SK-N-SH treated with all-trans-retinoic acid at 6 μM for 48 hours (cell line): ENCODE results near the gene TMEM59.

Source experiments
- ATAC-seq: fragments of 200-7000 bp; cut with Tn5 transposase; 3 replicates; pipeline ENCODE4 v1.9.1; 2020; ENCODE audit warnings: mild to moderate bottlenecking, moderate library complexity
- ARNTL ChIP-seq: fragments of 450-650 bp; formaldehyde crosslinking; IDR thresholded peaks from 2 replicates; pipeline ENCODE4 v1.5.0; 2020; ENCODE audit warnings: low read depth, mild to moderate bottlenecking, moderate library complexity, borderline replicate concordance
- BACH2 ChIP-seq: fragments of 250-450 bp; sonication (Bioruptor Pico); IDR thresholded peaks from 2 replicates; pipeline ENCODE4 v1.9.0; 2021; ENCODE audit warnings: mild to moderate bottlenecking, borderline replicate concordance
- CREB5 ChIP-seq: fragments of 250-450 bp; sonication (Bioruptor Pico); IDR thresholded peaks from 2 replicates; pipeline ENCODE4 v1.5.1; 2020; ENCODE audit warnings: low read depth, mild to moderate bottlenecking, moderate library complexity
- ESRRG ChIP-seq: fragments of 250-450 bp; sonication (Bioruptor Pico); IDR thresholded peaks from 2 replicates; pipeline ENCODE4 v1.6.1; 2021; ENCODE audit warnings: mild to moderate bottlenecking
- GLIS3 ChIP-seq: fragments of 250-450 bp; sonication (Bioruptor Pico); IDR thresholded peaks from 2 replicates; pipeline ENCODE4 v1.5.0; 2020; ENCODE audit warnings: mild to moderate bottlenecking, moderate library complexity
- ISL1 ChIP-seq: fragments of 250-450 bp; sonication (Bioruptor Pico); IDR thresholded peaks from 2 replicates; pipeline ENCODE4 v2.1.2; 2022; ENCODE audit warnings: mild to moderate bottlenecking, moderate library complexity
- OSR1 ChIP-seq: fragments of 250-450 bp; sonication (Bioruptor Pico); IDR thresholded peaks from 2 replicates; pipeline ENCODE4 v1.8.0; 2022; ENCODE audit warnings: moderate library complexity, mild to moderate bottlenecking, inconsistent platforms
- PATZ1 ChIP-seq: fragments of 250-450 bp; sonication (Bioruptor Pico); IDR thresholded peaks from 2 replicates; pipeline ENCODE4 v1.8.0; 2020; ENCODE audit warnings: mild to moderate bottlenecking, moderate library complexity, borderline replicate concordance
- POU6F1 ChIP-seq: fragments of 250-450 bp; sonication (Bioruptor Pico); IDR thresholded peaks from 2 replicates; pipeline ENCODE4 v1.8.0; 2021; ENCODE audit warnings: low read depth, mild to moderate bottlenecking, moderate library complexity, borderline replicate concordance
- PPARA ChIP-seq: fragments of 250-450 bp; sonication (Bioruptor Pico); IDR thresholded peaks from 2 replicates; pipeline ENCODE4 v1.5.0; 2020; ENCODE audit warnings: mild to moderate bottlenecking, borderline replicate concordance
- RARB ChIP-seq: fragments of 250-450 bp; sonication (Bioruptor Pico); IDR thresholded peaks from 2 replicates; pipeline ENCODE4 v1.8.0; 2021; ENCODE audit warnings: mild to moderate bottlenecking, moderate library complexity
- SNAI2 ChIP-seq: fragments of 250-450 bp; sonication (Bioruptor Pico); IDR thresholded peaks from 2 replicates; pipeline ENCODE4 v1.5.0; 2020; ENCODE audit warnings: mild to moderate bottlenecking, moderate library complexity
- TCF4 ChIP-seq: fragments of 250-450 bp; sonication (Bioruptor Pico); IDR thresholded peaks from 2 replicates; pipeline ENCODE4 v1.8.0; 2021; ENCODE audit warnings: mild to moderate bottlenecking, moderate library complexity, borderline replicate concordance
- TOX ChIP-seq: fragments of 250-450 bp; sonication (Bioruptor Pico); IDR thresholded peaks from 2 replicates; pipeline ENCODE4 v1.8.0; 2021; ENCODE audit warnings: mild to moderate bottlenecking, moderate library complexity, borderline replicate concordance
- ZC3H10 ChIP-seq: fragments of 250-450 bp; sonication (Bioruptor Pico); IDR thresholded peaks from 2 replicates; pipeline ENCODE4 v1.5.1; 2021; ENCODE audit warnings: mild to moderate bottlenecking, moderate library complexity
- ZFP3 ChIP-seq: fragments of 250-450 bp; sonication (Bioruptor Pico); IDR thresholded peaks from 2 replicates; pipeline ENCODE4 v1.5.0; 2020; ENCODE audit warnings: mild to moderate bottlenecking, moderate library complexity
- ZFP30 ChIP-seq: fragments of 450-650 bp; formaldehyde crosslinking; IDR thresholded peaks from 2 replicates; pipeline ENCODE4 v1.5.0; 2022; ENCODE audit warnings: mild to moderate bottlenecking, moderate library complexity
- ZNF565 ChIP-seq: fragments of 450-650 bp; formaldehyde crosslinking; conservative IDR thresholded peaks from 2 replicates; pipeline ENCODE4 v1.5.0; 2020; ENCODE audit warnings: low read depth, mild to moderate bottlenecking, moderate library complexity
- ZNF70 ChIP-seq: fragments of 450-650 bp; formaldehyde crosslinking; IDR thresholded peaks from 2 replicates; pipeline ENCODE4 v1.5.0; 2020; ENCODE audit warnings: mild to moderate bottlenecking, moderate library complexity
- ZNF8 ChIP-seq: fragments of 450-650 bp; formaldehyde crosslinking; IDR thresholded peaks from 2 replicates; pipeline ENCODE4 v1.5.0; 2020; ENCODE audit warnings: mild to moderate bottlenecking, moderate library complexity

TMEM59 gene

GRCh38 chr1:54017979-54018378, 35.0 kb downstream of the TMEM59 start, which contains the start of gene LDLRAD1:
Gene LDLRAD1 (minus strand): TSS chr1:54018186. CDS start chr1:54018112, 74 bp downstream.
- TF ChIP-seq CREB5 (CRISPR knock-in tag), result no peak
- TF ChIP-seq ZC3H10 (CRISPR knock-in tag), result no peak
- no peak for TF ChIP-seq RARB
- TF ChIP-seq ZNF565, result no peak
- TF ChIP-seq BACH2 (CRISPR knock-in tag), result no peak
- no peak for TF ChIP-seq ESRRG (CRISPR knock-in tag)
- no peak for TF ChIP-seq ZNF70 (CRISPR knock-in tag)
- TF ChIP-seq ISL1 (CRISPR knock-in tag), result no peak
- TF ChIP-seq PATZ1 (CRISPR knock-in tag), result no peak
- no peak for TF ChIP-seq ZFP3 (CRISPR knock-in tag)
- TF ChIP-seq SNAI2, result no peak
- ATAC-seq, result no peak

- TF ChIP-seq ESRRG (CRISPR knock-in tag), result no peak
- no peak for TF ChIP-seq ZC3H10 (CRISPR knock-in tag)
- no peak for TF ChIP-seq ZFP30 (CRISPR knock-in tag)
- TF ChIP-seq GLIS3, result no peak
- no peak for TF ChIP-seq ZNF8
- no peak for TF ChIP-seq POU6F1 (CRISPR knock-in tag)
- TF ChIP-seq OSR1 (CRISPR knock-in tag), result no peak
- TF ChIP-seq ISL1 (CRISPR knock-in tag), result no peak
- no peak for TF ChIP-seq SNAI2
- no peak for TF ChIP-seq TOX (CRISPR knock-in tag)
- TF ChIP-seq PPARA (CRISPR knock-in tag), result no peak
- no peak for TF ChIP-seq ARNTL (CRISPR knock-in tag)
- TF ChIP-seq, all 23 proteins: peak for 0
- ATAC-seq, result no peak; the same call in 2 of the 3 replicates
Observed at GRCh38 chr1:54016343-54017282, 36.4 kb downstream of the TMEM59 start.

GRCh38 chr1:54014009-54014629, 38.9 kb downstream of the TMEM59 start:
- TF ChIP-seq ZNF565 (no peak), RARB (no peak), PATZ1 (CRISPR knock-in tag) (no peak), ARNTL (CRISPR knock-in tag) (no peak), TCF4 (no peak), SNAI2 (no peak), BACH2 (CRISPR knock-in tag) (no peak), OSR1 (CRISPR knock-in tag) (no peak), ESRRG (CRISPR knock-in tag) (no peak), ZFP3 (CRISPR knock-in tag) (no peak), PPARA (CRISPR knock-in tag) (no peak), ZNF70 (CRISPR knock-in tag) (no peak), ZNF8 (no peak), ZC3H10 (CRISPR knock-in tag) (no peak)
- TF ChIP-seq, all 23 proteins: peak for 0
- no peak for ATAC-seq
